WTC11 (cell line): ENCODE data around the gene MYO1H. TPM values are rescaled to one million over a fixed set of nuclear protein-coding genes. Genes with fewer than 3 reads are reported as not detected.

Experiments used
- ATAC-seq: fragments of 200-7000 bp; cut with Tn5 transposase; 2 replicates; pipeline ENCODE4 v1.10.0; 2021; ENCODE audit warnings: mild to moderate bottlenecking, moderate library complexity
- CTCF ChIA-PET: fragments of 300-600 bp; sonication (Branson Sonifier 250); formaldehyde crosslinking; loops from one replicate; lab custom pipeline; 2021; ENCODE audit warnings: antibody characterized with exemption; lab: Charles Lee
- POLR2A ChIA-PET: fragments of 350-600 bp; sonication (Branson Sonifier 250); formaldehyde crosslinking; loops from one replicate; lab custom pipeline; 2021; ENCODE audit warnings: antibody characterized with exemption; lab: Charles Lee
- DNase-seq: peaks from one replicate; pipeline ENCODE4 v3.0.0; 2021; ENCODE audit warnings: low spot score
- H3K27ac Mint-ChIP-seq: 2 replicates; pipeline ENCODE4 v1.8.0; 2021; ENCODE audit warnings: mixed read lengths
- H3K27me3 Mint-ChIP-seq: 2 replicates; pipeline ENCODE4 v1.8.0; 2021; ENCODE audit warnings: low read depth, mild to moderate bottlenecking, moderate library complexity, mixed read lengths
- H3K36me3 Mint-ChIP-seq: 2 replicates; pipeline ENCODE4 v1.8.0; 2021; ENCODE audit warnings: mixed read lengths
- H3K4me1 Mint-ChIP-seq: 2 replicates; pipeline ENCODE4 v1.8.0; 2022; ENCODE audit warnings: mixed read lengths
- H3K4me3 Mint-ChIP-seq: 2 replicates; pipeline ENCODE4 v1.8.0; 2021; ENCODE audit warnings: mild to moderate bottlenecking, moderate library complexity, mixed read lengths
- H3K9me3 Mint-ChIP-seq: 2 replicates; pipeline ENCODE4 v1.8.0; 2021; ENCODE audit warnings: mixed read lengths
- ATF1 ChIP-seq: sonication (generic); formaldehyde crosslinking; IDR thresholded peaks from 2 replicates; pipeline ENCODE4 v1.8.1; 2023; ENCODE audit warnings: mild to moderate bottlenecking, moderate library complexity, missing genetic modification reagents
- CREB1 ChIP-seq: sonication (generic); formaldehyde crosslinking; IDR thresholded peaks from 2 replicates; pipeline ENCODE4 v1.8.0; 2023; ENCODE audit warnings: mild to moderate bottlenecking, missing genetic modification reagents
- CTCF ChIP-seq: fragments of 200-600 bp; IDR thresholded peaks from 2 replicates; pipeline ENCODE4 v1.8.0; 2022; ENCODE audit warnings: antibody characterized with exemption
- ELF4 ChIP-seq: sonication (generic); formaldehyde crosslinking; IDR thresholded peaks from 2 replicates; pipeline ENCODE4 v1.8.1; 2022; ENCODE audit warnings: low read depth, mild to moderate bottlenecking, moderate library complexity, missing genetic modification reagents
- ERG ChIP-seq: fragments of 250-450 bp; sonication (Bioruptor Pico); IDR thresholded peaks from 2 replicates; pipeline ENCODE4 v1.8.0; 2021; ENCODE audit warnings: mild to moderate bottlenecking
- GTF2I ChIP-seq: fragments of 250-450 bp; sonication (Bioruptor Pico); conservative IDR thresholded peaks from 2 replicates; pipeline ENCODE4 v1.4.0; 2021; ENCODE audit warnings: mild to moderate bottlenecking
- HMGA2 ChIP-seq: fragments of 250-450 bp; sonication (Bioruptor Pico); IDR thresholded peaks from 2 replicates; pipeline ENCODE4 v1.4.0; 2021; ENCODE audit warnings: mild to moderate bottlenecking, moderate library complexity
- IRF2 ChIP-seq: sonication (generic); formaldehyde crosslinking; IDR thresholded peaks from 2 replicates; pipeline ENCODE4 v1.8.0; 2022; ENCODE audit warnings: low read depth, missing genetic modification reagents, borderline replicate concordance
- JUN ChIP-seq: sonication (generic); formaldehyde crosslinking; IDR thresholded peaks from 2 replicates; pipeline ENCODE4 v1.8.0; 2023; ENCODE audit warnings: mild to moderate bottlenecking, missing genetic modification reagents
- MLX ChIP-seq: sonication (generic); formaldehyde crosslinking; IDR thresholded peaks from 2 replicates; pipeline ENCODE4 v1.8.1; 2023; ENCODE audit warnings: mild to moderate bottlenecking, missing genetic modification reagents, moderate library complexity
- MXD4 ChIP-seq: fragments of 250-450 bp; sonication (Bioruptor Pico); IDR thresholded peaks from 2 replicates; pipeline ENCODE4 v1.8.0; 2021; ENCODE audit warnings: mild to moderate bottlenecking, moderate library complexity, borderline replicate concordance
- RORB ChIP-seq: fragments of 250-450 bp; sonication (Bioruptor Pico); IDR thresholded peaks from 2 replicates; pipeline ENCODE4 v1.9.0; 2021; ENCODE audit warnings: mild to moderate bottlenecking
- SP1 ChIP-seq: sonication (generic); formaldehyde crosslinking; conservative IDR thresholded peaks from 2 replicates; pipeline ENCODE4 v1.8.1; 2022; ENCODE audit warnings: missing genetic modification reagents
- TP53 ChIP-seq: sonication (generic); formaldehyde crosslinking; IDR thresholded peaks from 2 replicates; pipeline ENCODE4 v1.8.1; 2023; ENCODE audit warnings: mild to moderate bottlenecking, missing genetic modification reagents
- ZNF232 ChIP-seq: sonication (generic); formaldehyde crosslinking; IDR thresholded peaks from 2 replicates; pipeline ENCODE4 v1.8.0; 2022; ENCODE audit warnings: mild to moderate bottlenecking, missing genetic modification reagents
- ZNF263 ChIP-seq: sonication (generic); formaldehyde crosslinking; IDR thresholded peaks from 2 replicates; pipeline ENCODE4 v1.8.1; 2022; ENCODE audit warnings: low read depth, mild to moderate bottlenecking, moderate library complexity, missing genetic modification reagents
- ZNF317 ChIP-seq: sonication (generic); formaldehyde crosslinking; IDR thresholded peaks from 2 replicates; pipeline ENCODE4 v1.8.1; 2023; ENCODE audit warnings: low read depth, mild to moderate bottlenecking, moderate library complexity, missing genetic modification reagents, borderline replicate concordance
- ZNF396 ChIP-seq: fragments of 250-450 bp; sonication (Bioruptor Pico); IDR thresholded peaks from 2 replicates; pipeline ENCODE4 v1.8.0; 2021; ENCODE audit warnings: mild to moderate bottlenecking, moderate library complexity, borderline replicate concordance
- ZNF416 ChIP-seq: fragments of 250-450 bp; sonication (Bioruptor Pico); IDR thresholded peaks from 2 replicates; pipeline ENCODE4 v1.9.0; 2021; ENCODE audit warnings: mild to moderate bottlenecking, inconsistent platforms
- total RNA-seq: library from RNA; stranded (reverse); gene quantifications from 3 replicates; pipeline ENCODE4 v1.2.3, GENCODE V29; 2021
- TF ChIP-seq, protein P1 (sequence below): sonication (generic); formaldehyde crosslinking; IDR thresholded peaks from 2 replicates; pipeline ENCODE4 v1.8.0; 2022; ENCODE audit warnings: mild to moderate bottlenecking, missing genetic modification reagents
- TF ChIP-seq, protein P2 (sequence below): sonication (generic); formaldehyde crosslinking; IDR thresholded peaks from 2 replicates; pipeline ENCODE4 v1.8.1; 2023; ENCODE audit warnings: mild to moderate bottlenecking, missing genetic modification reagents, moderate library complexity
- TF ChIP-seq, protein P3 (sequence below): sonication (generic); formaldehyde crosslinking; conservative IDR thresholded peaks from 2 replicates; pipeline ENCODE4 v1.8.1; 2023; ENCODE audit warnings: mild to moderate bottlenecking, low read depth, missing genetic modification reagents, moderate library complexity
- TF ChIP-seq, protein P4 (sequence below): sonication (generic); formaldehyde crosslinking; IDR thresholded peaks from 2 replicates; pipeline ENCODE4 v1.8.1; 2022; ENCODE audit warnings: low read depth, mild to moderate bottlenecking, moderate library complexity, missing genetic modification reagents, borderline replicate concordance
- TF ChIP-seq, protein P5 (sequence below): sonication (generic); formaldehyde crosslinking; IDR thresholded peaks from 2 replicates; pipeline ENCODE4 v1.8.1; 2023; ENCODE audit warnings: mild to moderate bottlenecking, missing genetic modification reagents, borderline replicate concordance

Gene MYO1H
- total RNA-seq, 1 experiment from 2014 or later = 0.44 TPM

- no peak for DNase-seq
- no peak overlapping the region for H3K27ac Mint-ChIP-seq
- CTCF ChIA-PET = interaction anchor here (0.7 kb wide), 1 partner anchor 64 kb away, joined by 3 read pairs; no protein-coding TSS in a partner anchor
- H3K4me3 Mint-ChIP-seq = no peak overlapping the region
- POLR2A ChIA-PET = interaction anchor here (0.7 kb wide), 1 partner anchor 29 kb away, joined by 4 read pairs; no protein-coding TSS in a partner anchor
- ATAC-seq = no peak
- H3K27me3 Mint-ChIP-seq = no peaks in the 10 kb centered on the region
- no peaks in the 10 kb centered on the region for H3K4me1 Mint-ChIP-seq
- no peak for TF ChIP-seq CTCF
- no peak for TF ChIP-seq ZNF416 (CRISPR knock-in tag)
- no peak for TF ChIP-seq MLX
- TF ChIP-seq, protein P1, sequence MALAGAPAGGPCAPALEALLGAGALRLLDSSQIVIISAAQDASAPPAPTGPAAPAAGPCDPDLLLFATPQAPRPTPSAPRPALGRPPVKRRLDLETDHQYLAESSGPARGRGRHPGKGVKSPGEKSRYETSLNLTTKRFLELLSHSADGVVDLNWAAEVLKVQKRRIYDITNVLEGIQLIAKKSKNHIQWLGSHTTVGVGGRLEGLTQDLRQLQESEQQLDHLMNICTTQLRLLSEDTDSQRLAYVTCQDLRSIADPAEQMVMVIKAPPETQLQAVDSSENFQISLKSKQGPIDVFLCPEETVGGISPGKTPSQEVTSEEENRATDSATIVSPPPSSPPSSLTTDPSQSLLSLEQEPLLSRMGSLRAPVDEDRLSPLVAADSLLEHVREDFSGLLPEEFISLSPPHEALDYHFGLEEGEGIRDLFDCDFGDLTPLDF (CRISPR knock-in tag) = no peak
- TF ChIP-seq, protein P2, sequence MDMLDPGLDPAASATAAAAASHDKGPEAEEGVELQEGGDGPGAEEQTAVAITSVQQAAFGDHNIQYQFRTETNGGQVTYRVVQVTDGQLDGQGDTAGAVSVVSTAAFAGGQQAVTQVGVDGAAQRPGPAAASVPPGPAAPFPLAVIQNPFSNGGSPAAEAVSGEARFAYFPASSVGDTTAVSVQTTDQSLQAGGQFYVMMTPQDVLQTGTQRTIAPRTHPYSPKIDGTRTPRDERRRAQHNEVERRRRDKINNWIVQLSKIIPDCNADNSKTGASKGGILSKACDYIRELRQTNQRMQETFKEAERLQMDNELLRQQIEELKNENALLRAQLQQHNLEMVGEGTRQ (CRISPR knock-in tag) = no peak
- no peak for TF ChIP-seq CREB1 (CRISPR knock-in tag)
- TF ChIP-seq, protein P3, sequence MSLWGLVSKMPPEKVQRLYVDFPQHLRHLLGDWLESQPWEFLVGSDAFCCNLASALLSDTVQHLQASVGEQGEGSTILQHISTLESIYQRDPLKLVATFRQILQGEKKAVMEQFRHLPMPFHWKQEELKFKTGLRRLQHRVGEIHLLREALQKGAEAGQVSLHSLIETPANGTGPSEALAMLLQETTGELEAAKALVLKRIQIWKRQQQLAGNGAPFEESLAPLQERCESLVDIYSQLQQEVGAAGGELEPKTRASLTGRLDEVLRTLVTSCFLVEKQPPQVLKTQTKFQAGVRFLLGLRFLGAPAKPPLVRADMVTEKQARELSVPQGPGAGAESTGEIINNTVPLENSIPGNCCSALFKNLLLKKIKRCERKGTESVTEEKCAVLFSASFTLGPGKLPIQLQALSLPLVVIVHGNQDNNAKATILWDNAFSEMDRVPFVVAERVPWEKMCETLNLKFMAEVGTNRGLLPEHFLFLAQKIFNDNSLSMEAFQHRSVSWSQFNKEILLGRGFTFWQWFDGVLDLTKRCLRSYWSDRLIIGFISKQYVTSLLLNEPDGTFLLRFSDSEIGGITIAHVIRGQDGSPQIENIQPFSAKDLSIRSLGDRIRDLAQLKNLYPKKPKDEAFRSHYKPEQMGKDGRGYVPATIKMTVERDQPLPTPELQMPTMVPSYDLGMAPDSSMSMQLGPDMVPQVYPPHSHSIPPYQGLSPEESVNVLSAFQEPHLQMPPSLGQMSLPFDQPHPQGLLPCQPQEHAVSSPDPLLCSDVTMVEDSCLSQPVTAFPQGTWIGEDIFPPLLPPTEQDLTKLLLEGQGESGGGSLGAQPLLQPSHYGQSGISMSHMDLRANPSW = no peak
- no peak for TF ChIP-seq ZNF396
- no peak for TF ChIP-seq IRF2 (CRISPR knock-in tag)
- no peak for TF ChIP-seq TP53 (CRISPR knock-in tag)
- TF ChIP-seq, protein P4, sequence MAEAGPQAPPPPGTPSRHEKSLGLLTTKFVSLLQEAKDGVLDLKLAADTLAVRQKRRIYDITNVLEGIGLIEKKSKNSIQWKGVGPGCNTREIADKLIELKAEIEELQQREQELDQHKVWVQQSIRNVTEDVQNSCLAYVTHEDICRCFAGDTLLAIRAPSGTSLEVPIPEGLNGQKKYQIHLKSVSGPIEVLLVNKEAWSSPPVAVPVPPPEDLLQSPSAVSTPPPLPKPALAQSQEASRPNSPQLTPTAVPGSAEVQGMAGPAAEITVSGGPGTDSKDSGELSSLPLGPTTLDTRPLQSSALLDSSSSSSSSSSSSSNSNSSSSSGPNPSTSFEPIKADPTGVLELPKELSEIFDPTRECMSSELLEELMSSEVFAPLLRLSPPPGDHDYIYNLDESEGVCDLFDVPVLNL (CRISPR knock-in tag) = no peak
- TF ChIP-seq RORB = no peak
- TF ChIP-seq ERG (CRISPR knock-in tag) = no peak
- TF ChIP-seq JUN (CRISPR knock-in tag) = no peak
- no peak for TF ChIP-seq ELF4
- no peak for TF ChIP-seq ZNF263
- peaks cover 74% of the 10 kb centered on the region for H3K36me3 Mint-ChIP-seq
- H3K9me3 Mint-ChIP-seq = peaks cover 26% of the 10 kb centered on the region
These were observed 144.7 kb downstream of the MYO1H start for GRCh38 chr12:109492371-109492770.

GRCh38 chr12:109493090-109493489 is 145.4 kb downstream of the MYO1H start:
- H3K36me3 Mint-ChIP-seq = peaks cover 74% of the 10 kb centered on the region
- POLR2A ChIA-PET = no interaction called here
- DNase-seq (no peak), ATAC-seq (no peak)
- H3K9me3 Mint-ChIP-seq = peaks cover 26% of the 10 kb centered on the region
- H3K4me1 Mint-ChIP-seq = no peaks in the 10 kb centered on the region
- H3K4me3 Mint-ChIP-seq = no peak overlapping the region
- no peaks in the 10 kb centered on the region for H3K27me3 Mint-ChIP-seq
- CTCF ChIA-PET = interaction anchor here (0.7 to 0.8 kb wide), 2 partner anchors 25 to 65 kb away, joined by 3 to 4 read pairs; no protein-coding TSS in a partner anchor
- H3K27ac Mint-ChIP-seq = no peak overlapping the region
- TF ChIP-seq, protein P5, sequence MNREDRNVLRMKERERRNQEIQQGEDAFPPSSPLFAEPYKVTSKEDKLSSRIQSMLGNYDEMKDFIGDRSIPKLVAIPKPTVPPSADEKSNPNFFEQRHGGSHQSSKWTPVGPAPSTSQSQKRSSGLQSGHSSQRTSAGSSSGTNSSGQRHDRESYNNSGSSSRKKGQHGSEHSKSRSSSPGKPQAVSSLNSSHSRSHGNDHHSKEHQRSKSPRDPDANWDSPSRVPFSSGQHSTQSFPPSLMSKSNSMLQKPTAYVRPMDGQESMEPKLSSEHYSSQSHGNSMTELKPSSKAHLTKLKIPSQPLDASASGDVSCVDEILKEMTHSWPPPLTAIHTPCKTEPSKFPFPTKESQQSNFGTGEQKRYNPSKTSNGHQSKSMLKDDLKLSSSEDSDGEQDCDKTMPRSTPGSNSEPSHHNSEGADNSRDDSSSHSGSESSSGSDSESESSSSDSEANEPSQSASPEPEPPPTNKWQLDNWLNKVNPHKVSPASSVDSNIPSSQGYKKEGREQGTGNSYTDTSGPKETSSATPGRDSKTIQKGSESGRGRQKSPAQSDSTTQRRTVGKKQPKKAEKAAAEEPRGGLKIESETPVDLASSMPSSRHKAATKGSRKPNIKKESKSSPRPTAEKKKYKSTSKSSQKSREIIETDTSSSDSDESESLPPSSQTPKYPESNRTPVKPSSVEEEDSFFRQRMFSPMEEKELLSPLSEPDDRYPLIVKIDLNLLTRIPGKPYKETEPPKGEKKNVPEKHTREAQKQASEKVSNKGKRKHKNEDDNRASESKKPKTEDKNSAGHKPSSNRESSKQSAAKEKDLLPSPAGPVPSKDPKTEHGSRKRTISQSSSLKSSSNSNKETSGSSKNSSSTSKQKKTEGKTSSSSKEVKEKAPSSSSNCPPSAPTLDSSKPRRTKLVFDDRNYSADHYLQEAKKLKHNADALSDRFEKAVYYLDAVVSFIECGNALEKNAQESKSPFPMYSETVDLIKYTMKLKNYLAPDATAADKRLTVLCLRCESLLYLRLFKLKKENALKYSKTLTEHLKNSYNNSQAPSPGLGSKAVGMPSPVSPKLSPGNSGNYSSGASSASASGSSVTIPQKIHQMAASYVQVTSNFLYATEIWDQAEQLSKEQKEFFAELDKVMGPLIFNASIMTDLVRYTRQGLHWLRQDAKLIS (CRISPR knock-in tag) = no peak
- TF ChIP-seq ZNF317 = no peak
- no peak for TF ChIP-seq SP1 (CRISPR knock-in tag)
- no peak for TF ChIP-seq GTF2I (CRISPR knock-in tag)
- TF ChIP-seq HMGA2 (CRISPR knock-in tag) = no peak
- TF ChIP-seq MXD4 (CRISPR knock-in tag) = no peak
- no peak for TF ChIP-seq ZNF232 (CRISPR knock-in tag)
- TF ChIP-seq ATF1 (CRISPR knock-in tag) = no peak
